HFFc6 (cell line): ENCODE data around the gene PXN. TPM values are rescaled to one million over a fixed set of nuclear protein-coding genes. Genes with fewer than 3 reads are reported as not detected.
"Not testable (repeated sequence)": the region's sequence is repeated elsewhere in the genome, so short reads cannot be mapped to it uniquely, and the experiment has no call there.

Source experiments
- DNase-seq: peaks from one replicate; pipeline ENCODE4 v3.0.0-alpha.2; 2018
- H3K27ac Mint-ChIP-seq: 2 replicates; pipeline ENCODE4 v1.8.0; 2020; ENCODE audit warnings: mild to moderate bottlenecking, mixed read lengths
- H3K27me3 Mint-ChIP-seq: 2 replicates; pipeline ENCODE4 v1.8.0; 2021; ENCODE audit warnings: mild to moderate bottlenecking, moderate library complexity, mixed read lengths; ENCODE audit not compliant: insufficient read depth
- H3K36me3 Mint-ChIP-seq: 2 replicates; pipeline ENCODE4 v1.8.0; 2021; ENCODE audit warnings: low read depth, mixed read lengths
- H3K4me1 Mint-ChIP-seq: 2 replicates; pipeline ENCODE4 v1.8.0; 2020; ENCODE audit warnings: low read depth, mixed read lengths
- H3K4me3 Mint-ChIP-seq: 2 replicates; pipeline ENCODE4 v1.8.0; 2020; ENCODE audit warnings: mild to moderate bottlenecking, moderate library complexity, mixed read lengths
- H3K9me3 Mint-ChIP-seq: 2 replicates; pipeline ENCODE4 v1.8.0; 2020; ENCODE audit warnings: mild to moderate bottlenecking, mixed read lengths
- CTCF ChIP-seq: fragments of 200-600 bp; sonication (generic); IDR thresholded peaks from 2 replicates; pipeline ENCODE4 v1.5.0; 2021; ENCODE audit warnings: antibody characterized with exemption, mild to moderate bottlenecking
- total RNA-seq, 6 experiments: library from RNA; stranded (reverse); fragmentation: NEBNext Ultra II Directional; extraction: Animal tissue kit (Norgen Biotek cat#: 25700); gene quantifications; 2 replicates in 1 of 6; 3 replicates in 5 of 6; pipeline ENCODE4 v1.2.3, GENCODE V29; 2021

PXN gene
- total RNA-seq, 6 experiments from 2014 or later = 219 to 290 (median 253) TPM

DNA sequence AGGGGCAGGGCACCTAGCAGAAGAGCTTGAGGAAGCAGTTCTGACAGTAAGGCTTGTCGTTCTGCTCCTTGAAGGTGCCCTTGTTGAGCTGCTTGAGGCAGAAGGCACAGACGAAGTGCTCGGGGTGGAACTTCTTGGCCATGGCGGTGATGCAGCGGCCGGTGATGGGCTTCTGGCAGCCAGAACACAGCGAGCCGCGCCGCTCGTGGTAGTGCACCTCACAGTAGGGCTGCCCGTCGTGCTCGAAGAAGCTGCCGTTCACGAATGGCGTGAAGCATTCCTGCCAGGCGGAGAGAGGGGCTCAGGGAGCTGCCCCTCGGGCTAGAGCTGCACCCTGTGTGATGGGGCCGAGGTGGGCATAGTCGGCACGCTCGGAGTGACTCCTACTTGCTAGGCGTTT, 53.2 kb downstream of the PXN start:
- H3K4me1 Mint-ChIP-seq = no peaks in the 10 kb centered on the region
- H3K36me3 Mint-ChIP-seq = peaks cover 36% of the 10 kb centered on the region
- DNase-seq = no peak

GRCh38 chr12:120211904-120212283, 53.6 kb downstream of the PXN start:
- peaks cover 38% of the 10 kb centered on the region for H3K36me3 Mint-ChIP-seq
- DNase-seq = no peak
- H3K27ac Mint-ChIP-seq = no peak overlapping the region

More for the DNA sequence above, 53.2 kb downstream of the PXN start:
- no peak overlapping the region for H3K4me3 Mint-ChIP-seq
- H3K27me3 Mint-ChIP-seq = peaks cover 25% of the 10 kb centered on the region
- TF ChIP-seq CTCF = no peak
- no peak overlapping the region for H3K27ac Mint-ChIP-seq
- no peaks in the 10 kb centered on the region for H3K9me3 Mint-ChIP-seq

GRCh38 chr12:120211243-120211903, 54.2 kb downstream of the PXN start:
- H3K27me3 Mint-ChIP-seq = peaks cover 25% of the 10 kb centered on the region
- H3K27ac Mint-ChIP-seq = peak overlapping the region; percentile 35; the same call in 1 of the 2 replicates
- no peak for DNase-seq
- no peaks in the 10 kb centered on the region for H3K9me3 Mint-ChIP-seq
- no peaks in the 10 kb centered on the region for H3K4me1 Mint-ChIP-seq
- no peak for TF ChIP-seq CTCF
- H3K36me3 Mint-ChIP-seq = peaks cover 38% of the 10 kb centered on the region
- H3K4me3 Mint-ChIP-seq = peak overlapping the region; percentile 23; the same call in 1 of the 2 replicates

More at GRCh38 chr12:120211904-120212283, 53.6 kb downstream of the PXN start:
- Mint-ChIP-seq H3K4me1 (no peaks in the 10 kb centered on the region), H3K27me3 (peaks cover 25% of the 10 kb centered on the region), H3K9me3 (no peaks in the 10 kb centered on the region), H3K4me3 (no peak overlapping the region)
- no peak for TF ChIP-seq CTCF

DNA sequence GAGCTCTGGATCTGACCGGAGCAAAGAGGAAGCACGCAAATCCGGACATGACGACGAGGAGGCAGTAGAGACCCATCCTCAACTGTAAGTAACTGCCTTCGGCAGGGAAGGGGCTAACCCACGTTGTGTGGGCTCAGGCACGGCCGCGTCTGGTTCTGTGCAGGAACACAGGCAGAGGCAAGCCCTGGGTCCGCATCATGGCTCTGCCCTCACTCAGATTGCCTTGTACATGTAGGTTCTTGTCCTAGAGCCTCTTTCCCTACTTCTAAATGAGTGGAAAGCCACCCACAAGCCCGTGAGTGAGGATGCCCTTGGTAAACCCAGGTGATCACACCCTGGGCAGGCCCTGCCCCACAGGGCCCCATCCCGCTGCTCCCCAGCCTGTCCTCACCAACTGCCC, 55.7 kb downstream of the PXN start:
- no peaks in the 10 kb centered on the region for H3K4me1 Mint-ChIP-seq
- no peak for TF ChIP-seq CTCF
- no peaks in the 10 kb centered on the region for H3K9me3 Mint-ChIP-seq
- H3K36me3 Mint-ChIP-seq = peaks cover 31% of the 10 kb centered on the region
- H3K4me3 Mint-ChIP-seq = no peak overlapping the region
- H3K27me3 Mint-ChIP-seq = peaks cover 21% of the 10 kb centered on the region
- H3K27ac Mint-ChIP-seq = no peak overlapping the region
- no peak for DNase-seq

DNA sequence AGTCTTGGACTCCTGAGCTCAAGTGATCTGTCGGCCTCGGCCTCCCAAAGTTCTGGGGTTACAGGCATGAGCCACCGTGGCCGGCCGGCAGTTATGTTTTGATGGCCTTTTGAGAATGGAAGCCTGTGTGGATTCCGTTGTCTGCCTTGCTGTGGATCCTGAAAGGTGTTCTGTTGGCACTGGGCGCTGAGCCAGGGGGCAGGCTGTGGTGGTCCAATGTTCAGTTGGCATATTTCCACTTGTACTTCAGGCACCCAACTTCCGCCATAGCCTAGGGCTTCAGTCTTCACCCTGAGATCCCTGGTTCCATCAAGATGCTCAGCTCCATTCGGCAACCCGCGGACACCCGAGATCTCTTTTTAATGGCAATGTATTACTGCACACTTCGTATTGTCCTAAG, 58.3 kb downstream of the PXN start:
- Mint-ChIP-seq H3K4me1 (peaks cover 4% of the 10 kb centered on the region), H3K27ac (no peak overlapping the region), H3K27me3 (peaks cover 16% of the 10 kb centered on the region), H3K4me3 (no peak overlapping the region), H3K9me3 (no peaks in the 10 kb centered on the region), H3K36me3 (peaks cover 18% of the 10 kb centered on the region; the same call in 1 of the 2 replicates)
- no peak for DNase-seq
- no peak for TF ChIP-seq CTCF

DNA sequence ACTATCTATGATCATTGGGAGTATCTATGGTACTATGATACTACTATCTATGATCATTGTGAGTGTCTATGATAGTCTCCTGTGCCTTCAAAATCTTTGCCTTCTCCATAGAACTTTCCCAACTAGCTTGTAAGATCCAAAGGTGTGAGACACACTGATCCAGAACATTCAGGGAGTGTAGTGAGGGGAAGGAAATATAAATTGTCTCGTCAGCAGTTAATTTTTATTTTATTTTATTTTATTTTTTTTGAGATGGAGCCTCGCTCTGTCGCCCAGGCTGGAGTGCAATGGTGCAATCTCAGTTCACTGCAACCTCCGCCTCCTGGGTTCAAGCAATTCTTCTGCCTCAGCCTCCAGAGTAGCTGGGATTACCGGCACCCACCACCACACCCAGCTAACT, 58.7 kb downstream of the PXN start:
- DNase-seq, H3K27ac Mint-ChIP-seq, H3K4me1 Mint-ChIP-seq, H3K4me3 Mint-ChIP-seq, H3K9me3 Mint-ChIP-seq: not testable (repeated sequence)
- Mint-ChIP-seq H3K36me3 (peaks cover 14% of the 10 kb centered on the region; the same call in 1 of the 2 replicates), H3K27me3 (peaks cover 16% of the 10 kb centered on the region)
